Spleen (tissue), 11 donors: ENCODE measurements around the gene LRRC3. TPM values are rescaled to one million over a fixed set of nuclear protein-coding genes. Genes with fewer than 3 reads are reported as not detected.

ENCODE experiments used
- DNase-seq: peaks from one replicate; pipeline ENCODE4 v3.0.0-alpha.2; 2020
- H3K27ac ChIP-seq, 8 donors: fragments of 200-600 bp; sonication (generic) in 7 of 8; 1 replicate in 4 of 8; 2 replicates in 4 of 8; pipeline versions ENCODE4 v1.5.0 to v1.8.0; 2016 to 2021; ENCODE audit warnings: inconsistent platforms in 4 of 8, mild to moderate bottlenecking in 4 of 8, moderate library complexity in 1 of 8
- H3K27me3 ChIP-seq, 7 donors: fragments of 200-600 bp; sonication (generic) in 6 of 7; replicated peaks in 1 of 7; 1 replicate in 4 of 7; 2 replicates in 3 of 7; pipeline versions ENCODE4 v1.5.0 to v1.8.0; 2016 to 2021; ENCODE audit warnings: inconsistent platforms in 3 of 7, mild to moderate bottlenecking in 1 of 7
- H3K36me3 ChIP-seq, 6 donors: fragments of 200-600 bp; sonication (generic) in 5 of 6; 1 replicate in 4 of 6; 2 replicates in 2 of 6; pipeline versions ENCODE4 v1.5.0 to v1.8.0; 2016 to 2021; ENCODE audit warnings: inconsistent platforms in 2 of 6
- H3K4me1 ChIP-seq, 6 donors: fragments of 200-600 bp; sonication (generic) in 5 of 6; 1 replicate in 3 of 6; 2 replicates in 3 of 6; pipeline versions ENCODE4 v1.5.0 to v1.8.0; 2016 to 2021; ENCODE audit warnings: inconsistent platforms in 3 of 6
- H3K4me3 ChIP-seq, 8 donors: fragments of 200-600 bp; sonication (generic) in 7 of 8; 1 replicate in 4 of 8; 2 replicates in 4 of 8; pipeline versions ENCODE4 v1.5.0 to v1.8.0; 2016 to 2021; ENCODE audit warnings: inconsistent platforms in 4 of 8, mild to moderate bottlenecking in 4 of 8, moderate library complexity in 2 of 8
- H3K9me3 ChIP-seq, 8 donors: fragments of 200-600 bp; sonication (generic) in 7 of 8; 1 replicate in 4 of 8; 2 replicates in 4 of 8; pipeline versions ENCODE4 v1.5.0 to v1.8.0; 2016 to 2021; ENCODE audit warnings: inconsistent platforms in 4 of 8
- CTCF ChIP-seq, 11 experiments: fragments of 200-600 bp in 7 of 11; fragments of 450-650 bp in 4 of 11; sonication (generic) in 4 of 11; IDR thresholded peaks in 8 of 11; conservative IDR thresholded peaks in 3 of 11; 1 replicate in 7 of 11; 2 replicates in 4 of 11; pipeline versions ENCODE4 v1.4.0 to v1.8.0; 2016 to 2021; ENCODE audit warnings: antibody characterized with exemption in 11 of 11, inconsistent platforms in 4 of 11, mild to moderate bottlenecking in 1 of 11
- POLR2A ChIP-seq, 3 donors: fragments of 450-650 bp; IDR thresholded peaks; one replicate each; pipeline ENCODE4 v1.5.1; 2017; ENCODE audit warnings: antibody characterized with exemption in 3 of 3, mild to moderate bottlenecking in 1 of 3
- POLR2AphosphoS5 ChIP-seq, 3 donors: sonication (generic); formaldehyde crosslinking; IDR thresholded peaks; one replicate each; pipeline ENCODE4 v1.5.1; 2017; ENCODE audit warnings: antibody characterized with exemption in 3 of 3
- WGBS, 5 donors: extraction: QIAGEN DNeasy Blood & Tissue Kit in 3 of 5; methylation state at CpG; one replicate each; pipeline versions ENCODE4 v1.1.5 to v1.1.7; 2013 to 2018; 5-methylcytosine and 5-hydroxymethylcytosine counted together
- intact Hi-C: fragments of 100-400 bp; cut with DNase I; formaldehyde crosslinking; loops from one replicate; pipeline ENCODE4 v1.15.0; 2023; ENCODE audit warnings: low total_unique reads
- polyA plus RNA-seq, 3 donors: library from polyadenylated mRNA; stranded (reverse); fragments of 200-250 nt; gene quantifications; one replicate each; pipeline ENCODE4 v1.2.1, GENCODE V29; 2013
- total RNA-seq, 7 donors: library from RNA; depleted of rRNA in 3 of 7; stranded (reverse); fragments of >200 nt in 3 of 7; fragmentation: NEBNext Ultra II Directional in 4 of 7; extraction: Animal tissue kit (Norgen Biotek cat#: 25700) in 4 of 7; gene quantifications; one replicate each; pipeline versions ENCODE4 v1.1.0 to v1.2.1, GENCODE V29; 2016 to 2021
- donor health status: healthy with polysubstance abuse.
- donor health status: DM: no; HTN: no; CAD: no; lungs with moderate emphysema.
- donor health status: DM: no; HTN: no; CAD: no.
- donor health status: Bipolar disorder and iron deficiency.
- donor health status: healthy.
- donor health status: DM: no; HTN: no; CAD: no.
- donor health status: DM: yes; HTN: yes; CAD: no.

The LRRC3 gene
- total and polyA plus RNA-seq, 10 donors, result 0.24 to 4.9 (median 2.5) TPM

- WGBS, 5 donors, result 93 to 97% (median 96%) methylated on average over 25 to 44 of the region's 44 CpGs
- TF ChIP-seq CTCF (IDR thresholded peaks at IDR 0.05 in 8 of 11, conservative IDR thresholded peaks at IDR 0.05 in 3 of 11), result no peak
- TF ChIP-seq POLR2AphosphoS5 (IDR thresholded peaks at IDR 0.05), result no peak
- TF ChIP-seq POLR2A (IDR thresholded peaks at IDR 0.05), result no peak
- no peak overlapping the region for H3K4me3 ChIP-seq
- H3K27ac ChIP-seq, result no peak overlapping the region
- intact Hi-C loops, result no loop called here
- H3K27me3 ChIP-seq, result peaks cover 0 to 11% (median 0%) of the 10 kb centered on the region in 7 donors
- peaks cover 0 to 21% (median 17%) of the 10 kb centered on the region in 8 donors for H3K9me3 ChIP-seq
- no peak for DNase-seq
- H3K4me1 ChIP-seq, result peaks cover 5 to 18% (median 12%) of the 10 kb centered on the region in 6 donors
- H3K36me3 ChIP-seq, result peaks cover 0 to 4% (median 0%) of the 10 kb centered on the region in 6 donors
These were observed 1.8 kb downstream of the LRRC3 start for GRCh38 chr21:44456915-44457736.

- no peak overlapping the region for H3K27ac ChIP-seq
- H3K36me3 ChIP-seq, result peaks cover 0 to 4% (median 0%) of the 10 kb centered on the region in 6 donors
- H3K4me1 ChIP-seq, result peaks cover 5 to 18% (median 12%) of the 10 kb centered on the region in 6 donors
- DNase-seq, result no peak
- H3K4me3 ChIP-seq, result no peak overlapping the region
- no peak for TF ChIP-seq POLR2AphosphoS5 (IDR thresholded peaks at IDR 0.05)
- no peak for TF ChIP-seq CTCF (IDR thresholded peaks at IDR 0.05 in 8 of 11, conservative IDR thresholded peaks at IDR 0.05 in 3 of 11)
- TF ChIP-seq POLR2A (IDR thresholded peaks at IDR 0.05), result no peak
- H3K27me3 ChIP-seq, result peaks cover 0 to 11% (median 0%) of the 10 kb centered on the region in 7 donors
- peaks cover 0 to 8% (median 5%) of the 10 kb centered on the region in 8 donors for H3K9me3 ChIP-seq
- intact Hi-C loops, result no loop called here
- 66 to 86% (median 78%) methylated on average over 14 to 19 of the region's 19 CpGs for whole genome bisulfite sequencing, 5 donors
These were observed 3.8 kb downstream of the LRRC3 start for GRCh38 chr21:44458971-44459711.

DNA sequence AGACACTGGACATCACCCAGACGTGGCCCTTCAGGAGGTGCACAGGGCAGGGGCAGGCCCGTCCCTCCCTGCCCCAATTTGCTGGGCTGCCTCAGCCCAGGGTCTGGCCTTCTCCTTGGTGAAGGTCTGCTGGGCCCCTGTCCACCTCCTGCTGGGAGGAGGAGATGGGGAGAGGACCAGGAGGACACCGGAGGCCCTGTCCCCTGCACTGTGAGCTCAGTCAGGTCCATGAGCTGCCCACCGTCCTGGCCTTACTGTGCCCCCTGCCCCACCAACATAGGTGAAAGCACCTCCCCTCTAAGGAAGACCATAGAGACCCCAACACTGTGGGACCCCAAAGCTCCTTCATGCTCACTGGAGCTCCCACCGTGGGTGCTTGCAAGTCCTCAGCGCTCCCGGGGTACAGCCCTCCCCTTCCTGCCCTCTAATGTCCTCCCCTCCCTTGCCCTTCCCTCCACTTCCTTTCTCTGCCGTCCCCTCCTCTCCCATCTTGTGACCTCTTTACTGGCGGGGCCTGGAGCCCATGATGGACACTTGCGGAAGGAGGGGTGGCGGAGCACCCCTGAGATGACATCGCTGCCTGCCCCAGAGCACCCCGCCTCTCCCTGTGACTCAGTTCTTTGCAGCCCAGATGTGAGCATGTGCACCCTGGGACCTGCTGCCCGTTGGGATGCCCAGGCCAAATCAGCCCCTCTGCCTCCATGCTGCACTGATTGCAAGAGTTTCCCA is 4.6 kb downstream of the LRRC3 start:
- H3K27ac ChIP-seq, result no peak overlapping the region
- 65 to 73% (median 70%) methylated on average over 14 of the region's 14 CpGs for WGBS, 5 donors
- intact Hi-C loops, result no loop called here
- H3K27me3 ChIP-seq, result peaks cover 0 to 11% (median 0%) of the 10 kb centered on the region in 7 donors
- H3K36me3 ChIP-seq, result peaks cover 0 to 4% (median 0%) of the 10 kb centered on the region in 6 donors
- peak; percentile 51 for DNase-seq
- H3K4me1 ChIP-seq, result peaks cover 5 to 16% (median 9%) of the 10 kb centered on the region in 6 donors
- peaks cover 0 to under 1% (median 0%) of the 10 kb centered on the region in 8 donors for H3K9me3 ChIP-seq
- H3K4me3 ChIP-seq, result no peak overlapping the region
- TF ChIP-seq CTCF (IDR thresholded peaks at IDR 0.05 in 8 of 11, conservative IDR thresholded peaks at IDR 0.05 in 3 of 11) (no peak), POLR2AphosphoS5 (IDR thresholded peaks at IDR 0.05) (no peak), POLR2A (IDR thresholded peaks at IDR 0.05) (no peak)
